ENCODE data around the gene RPL35. TPM values are rescaled to one million over a fixed set of nuclear protein-coding genes. Genes with fewer than 3 reads are reported as not detected.

The RPL35 gene
- total and polyA plus RNA-seq, 2 experiments from 2014 or later, result 1,202 to 4,143 TPM

- Histone ChIP-seq H3K79me2 (replicated peaks; ENCODE audit: insufficient read depth) (no peaks in the 10 kb centered on the region), H3K27me3 (ENCODE audit: insufficient read depth) (no peaks in the 10 kb centered on the region)
- H3K27me3 Mint-ChIP-seq (ENCODE audit: insufficient read depth, low read depth, poor library complexity), result peaks cover 2% of the 10 kb centered on the region
These were observed 18.2 kb downstream of the RPL35 start for GRCh38 chr9:124843456-124844034.

GRCh38 chr9:124841075-124841821 lies 20.5 kb downstream of the RPL35 start:
- peak overlapping the region; percentile 52; the same call in 1 of the 2 replicates for H2AFZ ChIP-seq
- no peaks in the 10 kb centered on the region for H3K9me3 Mint-ChIP-seq
- no peaks in the 10 kb centered on the region for H3K27me3 ChIP-seq (ENCODE audit: insufficient read depth)
- peaks cover 5% of the 10 kb centered on the region; the same call in 1 of the 2 replicates for H3F3A ChIP-seq (replicated peaks; ENCODE audit: low read depth)
- H3K4me1 ChIP-seq (ENCODE audit: insufficient read depth), result no peaks in the 10 kb centered on the region
- H3K36me3 Mint-ChIP-seq (ENCODE audit: low read depth), result no peaks in the 10 kb centered on the region
- peak overlapping the region; percentile 31; the same call in 1 of the 2 replicates for H3K27ac Mint-ChIP-seq
- H3K79me2 ChIP-seq (replicated peaks; ENCODE audit: insufficient read depth), result no peaks in the 10 kb centered on the region
- H3K36me3 ChIP-seq (ENCODE audit: insufficient read depth), result no peaks in the 10 kb centered on the region
- DNase-seq (ENCODE audit: low spot score) (no peak), ATAC-seq (no peak)
- no peaks in the 10 kb centered on the region for H4K20me1 ChIP-seq (replicated peaks; ENCODE audit: insufficient read depth)
- peaks cover 13% of the 10 kb centered on the region for H3K4me1 Mint-ChIP-seq
- H3K27me3 Mint-ChIP-seq (ENCODE audit: insufficient read depth, low read depth, poor library complexity), result peaks cover 2% of the 10 kb centered on the region
- TF ChIP-seq ZNF114 (CRISPR knock-in tag; IDR thresholded peaks at IDR 0.05) (no peak), EZH2 (IDR thresholded peaks at IDR 0.05; ENCODE audit: low read depth, unreplicated experiment) (no peak), ZNF462 (CRISPR knock-in tag; IDR thresholded peaks at IDR 0.05) (no peak), EZH2phosphoT487 (IDR thresholded peaks at IDR 0.05; ENCODE audit: unreplicated experiment) (no peak), JUNB (IDR thresholded peaks at IDR 0.05; ENCODE audit: unreplicated experiment) (no peak), CREB1 (CRISPR knock-in tag; IDR thresholded peaks at IDR 0.05; ENCODE audit: low read depth) (no peak)
- H3K27ac ChIP-seq (ENCODE audit: low read depth), result 0 out of 2 replicates have a peak overlapping the region, but pooled peaks have one; percentile 6
- no peak overlapping the region for H3K4me2 ChIP-seq
- H3K4me3 ChIP-seq, result no peak overlapping the region
- H3K4me3 Mint-ChIP-seq, result no peak overlapping the region
- no peaks in the 10 kb centered on the region for H3K9me2 ChIP-seq (ENCODE audit: insufficient read depth)

More at GRCh38 chr9:124843456-124844034, 18.2 kb downstream of the RPL35 start:
- H3K27ac Mint-ChIP-seq, result no peak overlapping the region
- no peaks in the 10 kb centered on the region for H3K9me3 Mint-ChIP-seq
- H2AFZ ChIP-seq, result no peak overlapping the region
- no peak for DNase-seq (ENCODE audit: low spot score)
- no peak for TF ChIP-seq ZNF114 (CRISPR knock-in tag; IDR thresholded peaks at IDR 0.05)
- TF ChIP-seq ZNF331 (CRISPR knock-in tag; IDR thresholded peaks at IDR 0.05; ENCODE audit: low read depth), result no peak
- TF ChIP-seq POLR2AphosphoS5 (IDR thresholded peaks at IDR 0.05; ENCODE audit: low read depth), result no peak
- no peaks in the 10 kb centered on the region for H3K36me3 ChIP-seq (ENCODE audit: insufficient read depth)
- no peak overlapping the region for H3K27ac ChIP-seq (ENCODE audit: low read depth)
- H3K4me1 Mint-ChIP-seq, result peaks cover 13% of the 10 kb centered on the region
- no peak for ATAC-seq
- peaks cover 5% of the 10 kb centered on the region; the same call in 1 of the 2 replicates for H3F3A ChIP-seq (replicated peaks; ENCODE audit: low read depth)
- no peaks in the 10 kb centered on the region for H4K20me1 ChIP-seq (replicated peaks; ENCODE audit: insufficient read depth)
- H3K36me3 Mint-ChIP-seq (ENCODE audit: low read depth), result no peaks in the 10 kb centered on the region
- no peak overlapping the region for H3K4me3 Mint-ChIP-seq
- H3K4me1 ChIP-seq (ENCODE audit: insufficient read depth), result no peaks in the 10 kb centered on the region
- H3K4me2 ChIP-seq, result no peak overlapping the region
- H3K4me3 ChIP-seq, result no peak overlapping the region
- no peaks in the 10 kb centered on the region for H3K9me2 ChIP-seq (ENCODE audit: insufficient read depth)

Measured in GM23338 (cell line).